ENCODE data around the gene ANP32A.

- TF ChIP-seq TAF1 (IDR thresholded peaks at IDR 0.05; ENCODE audit: borderline replicate concordance, low read depth, low read length): no peak
- no peak for TF ChIP-seq POLR2A (IDR thresholded peaks at IDR 0.05; ENCODE audit: low read depth, low read length)
These were observed 51.0 kb downstream of the ANP32A start for GRCh38 chr15:68769702-68770101.
